HG03354 (cell line): ENCODE data around the gene PRR16.

Source experiments
- ATAC-seq: cut with Tn5 transposase; IDR thresholded peaks from one replicate; pipeline ENCODE4 v1.9.1; 2021; ENCODE audit warnings: mild to moderate bottlenecking; ENCODE audit not compliant: unreplicated experiment, poor library complexity, severe bottlenecking

PRR16 gene

GRCh38 chr5:120510994-120511686, 47.0 kb downstream of the PRR16 start:
- ATAC-seq = no peak

DNA sequence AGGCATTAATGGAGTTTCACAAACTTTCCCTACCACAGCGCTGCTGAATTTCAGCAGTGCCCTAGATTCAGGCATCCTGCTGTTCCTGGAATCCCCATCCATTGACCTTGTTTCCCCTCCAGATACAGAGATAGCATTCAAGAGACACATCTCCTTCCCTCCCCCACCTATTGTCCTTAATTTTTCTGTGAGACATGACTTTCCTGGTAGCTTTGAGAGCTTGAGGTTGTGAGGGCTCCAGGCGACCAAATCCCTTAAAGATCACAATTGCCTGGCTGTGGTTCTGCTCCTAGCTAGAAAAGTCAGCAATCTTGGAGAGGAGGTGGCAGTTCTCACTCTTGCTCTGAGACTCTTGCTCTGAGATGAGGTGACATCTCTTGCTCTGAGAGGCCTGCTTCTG, 48.0 kb downstream of the PRR16 start:
- ATAC-seq = no peak

- ATAC-seq = no peak
Observed at GRCh38 chr5:120512791-120513650, 48.9 kb downstream of the PRR16 start.

DNA sequence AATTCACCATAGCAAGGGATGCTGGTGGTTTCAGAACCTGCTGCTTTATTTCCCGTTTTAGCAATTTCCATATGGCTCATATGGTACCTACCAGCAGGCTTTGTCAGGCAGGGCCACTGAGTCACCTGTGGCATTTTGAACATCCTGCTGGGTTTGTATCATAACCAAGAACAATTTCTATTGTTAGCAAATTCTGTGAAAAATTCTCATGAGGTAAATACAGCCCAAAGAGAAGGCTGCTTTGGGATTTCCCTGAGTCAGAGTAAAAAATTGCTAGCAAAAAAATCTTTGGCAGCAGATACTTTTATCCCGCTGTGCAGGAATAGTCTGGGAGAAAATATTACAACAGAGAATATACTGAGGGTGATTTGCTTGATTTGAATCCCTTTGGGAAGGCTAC, 52.7 kb downstream of the PRR16 start:
- no peak for ATAC-seq

GRCh38 chr5:120517607-120518252, 53.6 kb downstream of the PRR16 start:
- ATAC-seq = no peak

DNA sequence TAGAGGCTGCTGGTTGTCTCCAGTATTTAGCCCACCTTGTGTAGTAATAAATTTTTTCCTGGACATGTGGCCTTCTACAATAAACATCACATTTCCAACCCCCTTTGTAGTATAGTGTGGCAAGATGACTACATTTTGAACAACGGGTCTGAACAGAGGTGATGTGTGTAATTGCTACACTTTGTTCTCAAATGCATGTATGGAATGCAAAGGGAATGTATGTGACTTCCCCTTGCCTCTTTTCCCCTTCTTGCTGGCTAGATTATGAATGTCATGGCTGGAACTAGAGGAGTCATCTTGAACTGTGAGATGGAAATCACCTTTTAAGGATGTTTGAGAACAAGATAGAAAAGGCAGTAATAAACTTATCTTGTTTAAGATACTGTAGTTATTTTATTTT, 54.5 kb downstream of the PRR16 start:
- ATAC-seq = no peak

GRCh38 chr5:120527251-120527650, 63.2 kb downstream of the PRR16 start:
- no peak for ATAC-seq

- no peak for ATAC-seq
Observed at GRCh38 chr5:120528609-120529008, 64.5 kb downstream of the PRR16 start.

DNA sequence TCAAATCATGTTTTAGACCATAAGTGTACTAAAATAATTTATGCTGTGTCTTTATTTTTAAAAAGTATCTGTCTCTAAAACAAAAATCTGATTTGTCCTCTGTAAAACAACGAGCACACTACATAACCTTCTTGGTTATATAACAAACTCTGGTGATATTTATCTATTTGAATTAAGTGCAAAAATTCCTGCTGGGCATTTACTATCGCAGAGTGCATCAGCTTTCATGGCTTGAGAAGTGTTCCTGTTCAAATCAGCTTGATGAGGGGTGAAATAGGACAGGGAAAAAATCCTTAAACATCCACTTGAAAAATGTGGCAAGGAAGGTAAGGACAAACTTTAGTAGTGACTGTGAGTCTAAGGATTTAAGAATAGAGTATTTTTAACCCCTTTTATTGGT, 65.3 kb downstream of the PRR16 start:
- no peak for ATAC-seq

GRCh38 chr5:120531215-120531614, 67.1 kb downstream of the PRR16 start:
- no peak for ATAC-seq

GRCh38 chr5:120532835-120533234, 68.7 kb downstream of the PRR16 start:
- peak; percentile 60 for ATAC-seq

GRCh38 chr5:120533581-120533980, 69.5 kb downstream of the PRR16 start:
- ATAC-seq = no peak

DNA sequence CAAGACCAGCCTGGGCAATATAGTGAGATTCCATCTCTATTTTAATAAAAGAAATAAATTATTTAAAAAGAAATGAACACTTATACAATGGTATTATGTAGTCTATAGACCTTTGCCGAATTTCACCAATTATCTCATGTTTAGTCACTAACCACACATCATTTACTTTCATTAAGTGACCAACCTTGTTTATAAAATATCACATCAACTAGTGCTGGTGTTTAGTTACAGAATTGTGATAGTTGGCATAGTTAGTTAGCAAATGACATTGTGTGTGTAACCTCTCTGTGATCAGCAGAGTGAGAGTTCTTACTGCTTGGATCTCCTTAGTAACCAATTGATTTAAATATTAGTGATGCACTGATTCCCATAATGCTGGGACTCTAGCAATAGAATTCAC, 71.8 kb downstream of the PRR16 start:
- no peak for ATAC-seq

- ATAC-seq = no peak
Observed at GRCh38 chr5:120538149-120538548, 74.0 kb downstream of the PRR16 start.

DNA sequence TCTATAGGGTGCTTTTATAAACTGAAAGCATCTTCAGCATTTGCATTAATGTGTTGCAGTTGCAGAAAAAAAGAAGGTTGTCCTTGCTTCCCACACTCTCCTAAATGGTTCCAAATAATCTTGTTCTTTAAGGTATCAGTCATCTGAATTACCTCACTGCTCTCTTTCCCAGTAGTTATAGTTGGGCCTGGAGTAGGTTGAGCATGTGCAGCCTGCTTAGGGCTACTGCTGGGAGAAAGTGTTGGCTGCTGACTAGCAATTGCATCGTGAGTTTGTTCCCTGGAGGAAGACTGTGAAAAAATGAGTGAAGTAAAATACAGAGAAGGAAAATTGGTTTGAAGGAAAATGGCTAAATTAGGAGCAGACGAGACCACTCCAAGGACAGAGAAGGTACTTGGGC, 74.5 kb downstream of the PRR16 start:
- no peak for ATAC-seq

DNA sequence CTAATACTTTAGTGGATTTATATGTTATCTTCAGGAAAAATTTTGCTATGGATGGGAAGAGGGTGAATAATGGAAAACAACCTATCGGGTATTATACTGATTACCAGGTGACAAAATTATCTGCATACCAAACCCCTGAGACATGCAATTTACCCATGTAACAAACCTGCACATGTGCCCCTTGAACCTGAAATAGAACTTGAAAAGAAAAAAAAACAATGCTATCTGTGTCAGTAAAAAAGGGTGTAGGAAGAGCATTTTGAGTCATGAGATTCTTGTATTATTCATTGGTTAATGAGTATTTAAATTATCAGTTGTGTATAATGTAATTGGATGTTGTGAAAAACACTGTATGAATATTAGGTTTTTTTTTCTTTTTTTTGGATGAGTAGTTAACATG, 75.4 kb downstream of the PRR16 start:
- ATAC-seq = no peak

DNA sequence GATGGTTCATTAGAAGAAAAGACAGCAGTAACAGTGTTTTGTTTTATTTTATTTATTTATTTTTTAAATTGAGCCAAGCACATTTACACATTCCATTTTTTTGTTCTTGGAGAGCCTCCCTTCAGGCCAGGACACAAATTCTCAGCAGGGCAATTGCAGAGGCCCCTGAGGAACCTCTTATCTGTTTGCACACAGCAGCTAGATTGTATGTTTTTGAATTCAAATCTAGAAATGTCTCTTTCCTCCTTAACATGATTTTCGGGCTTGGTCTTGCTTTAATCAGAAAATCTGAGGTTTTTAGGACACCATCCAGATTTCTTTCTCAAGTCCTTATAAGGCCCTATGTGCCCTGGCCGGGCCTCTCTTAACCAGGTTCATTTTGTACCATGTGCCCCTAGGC, 76.0 kb downstream of the PRR16 start:
- no peak for ATAC-seq

- ATAC-seq = no peak
Observed at GRCh38 chr5:120544043-120544442, 79.9 kb downstream of the PRR16 start.

- no peak for ATAC-seq
Observed at GRCh38 chr5:120545007-120545406, 80.9 kb downstream of the PRR16 start.

DNA sequence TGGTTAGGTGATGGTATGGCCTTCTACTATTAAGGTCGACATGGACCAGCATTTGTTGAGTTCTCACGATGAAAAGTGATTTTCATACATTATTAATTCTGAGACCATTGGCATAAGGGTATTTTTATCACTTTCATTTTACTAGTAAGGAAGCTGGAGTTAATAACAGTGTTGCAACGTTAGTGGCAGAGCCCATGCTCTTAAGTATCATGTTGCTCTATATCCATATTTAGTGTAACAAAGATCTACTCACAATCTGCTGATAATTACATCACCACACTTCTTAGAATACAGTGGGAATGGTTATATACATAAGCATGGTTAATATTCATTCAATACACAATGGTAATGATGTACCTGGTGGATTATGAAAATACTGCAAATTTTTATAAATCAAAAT, 81.9 kb downstream of the PRR16 start:
- ATAC-seq = no peak

- no peak for ATAC-seq
Observed at GRCh38 chr5:120546922-120547321, 82.8 kb downstream of the PRR16 start.
